LNCaP clone FGC (cell line): ENCODE measurements around the gene ITIH5.

ENCODE experiments used
- DNase-seq: peaks from one replicate; pipeline ENCODE4 v3.0.0-alpha.2; 2011; ENCODE audit warnings: low read depth
- H3K4me3 ChIP-seq: 2 replicates; pipeline ENCODE4 v1.5.1; 2011; ENCODE audit warnings: mild to moderate bottlenecking, low read depth, low read length, control low read depth
- TF ChIP-seq, protein P1 (sequence below): IDR thresholded peaks from 2 replicates; pipeline ENCODE4 v1.5.1; 2012; ENCODE audit warnings: mild to moderate bottlenecking; ENCODE audit not compliant: control insufficient read depth, insufficient read depth; ENCODE audit errors: extremely low read depth

Gene ITIH5

GRCh38 chr10:7585228-7585627, 81.5 kb downstream of the ITIH5 start:
- TF ChIP-seq, protein P1, sequence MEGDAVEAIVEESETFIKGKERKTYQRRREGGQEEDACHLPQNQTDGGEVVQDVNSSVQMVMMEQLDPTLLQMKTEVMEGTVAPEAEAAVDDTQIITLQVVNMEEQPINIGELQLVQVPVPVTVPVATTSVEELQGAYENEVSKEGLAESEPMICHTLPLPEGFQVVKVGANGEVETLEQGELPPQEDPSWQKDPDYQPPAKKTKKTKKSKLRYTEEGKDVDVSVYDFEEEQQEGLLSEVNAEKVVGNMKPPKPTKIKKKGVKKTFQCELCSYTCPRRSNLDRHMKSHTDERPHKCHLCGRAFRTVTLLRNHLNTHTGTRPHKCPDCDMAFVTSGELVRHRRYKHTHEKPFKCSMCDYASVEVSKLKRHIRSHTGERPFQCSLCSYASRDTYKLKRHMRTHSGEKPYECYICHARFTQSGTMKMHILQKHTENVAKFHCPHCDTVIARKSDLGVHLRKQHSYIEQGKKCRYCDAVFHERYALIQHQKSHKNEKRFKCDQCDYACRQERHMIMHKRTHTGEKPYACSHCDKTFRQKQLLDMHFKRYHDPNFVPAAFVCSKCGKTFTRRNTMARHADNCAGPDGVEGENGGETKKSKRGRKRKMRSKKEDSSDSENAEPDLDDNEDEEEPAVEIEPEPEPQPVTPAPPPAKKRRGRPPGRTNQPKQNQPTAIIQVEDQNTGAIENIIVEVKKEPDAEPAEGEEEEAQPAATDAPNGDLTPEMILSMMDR, result no peak
- no peak for DNase-seq
- H3K4me3 ChIP-seq, result no peak overlapping the region

GRCh38 chr10:7583626-7584025, 83.1 kb downstream of the ITIH5 start:
- H3K4me3 ChIP-seq, result no peak overlapping the region
- TF ChIP-seq, protein P1, result no peak
- DNase-seq, result no peak

- H3K4me3 ChIP-seq, result no peak overlapping the region
- TF ChIP-seq, protein P1, result no peak
- no peak for DNase-seq
Measured at GRCh38 chr10:7580520-7580919, 86.2 kb downstream of the ITIH5 start.

- H3K4me3 ChIP-seq, result no peak overlapping the region
- TF ChIP-seq, protein P1, result no peak
- no peak for DNase-seq
Measured at GRCh38 chr10:7579681-7580080, 87.1 kb downstream of the ITIH5 start.

DNA sequence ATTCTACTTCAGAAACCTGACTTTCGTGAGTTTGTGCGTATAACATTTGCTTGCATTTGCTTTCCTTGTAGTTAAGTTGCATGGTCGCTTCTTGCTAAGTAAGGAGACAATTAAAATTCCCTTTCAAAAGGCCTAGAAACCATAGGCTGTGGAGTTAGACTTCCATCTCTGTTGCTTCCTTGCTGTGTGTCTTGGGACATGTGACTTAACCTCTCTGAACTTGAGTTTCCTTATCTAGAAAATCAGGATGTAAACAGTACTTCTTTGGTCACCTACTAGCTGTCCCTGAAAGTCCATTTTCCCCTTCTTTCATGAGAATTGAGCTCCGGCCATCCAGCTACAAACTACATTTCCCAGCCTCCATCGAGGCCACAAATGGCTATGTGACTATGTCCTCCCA, 89.2 kb downstream of the ITIH5 start:
- TF ChIP-seq, protein P1, result no peak
- H3K4me3 ChIP-seq, result no peak overlapping the region
- DNase-seq, result no peak

- no peak overlapping the region for H3K4me3 ChIP-seq
- TF ChIP-seq, protein P1, result no peak
- DNase-seq, result no peak
Measured at GRCh38 chr10:7577176-7577575, 89.6 kb downstream of the ITIH5 start.

- H3K4me3 ChIP-seq, result no peak overlapping the region
- TF ChIP-seq, protein P1, result no peak
- no peak for DNase-seq
Measured at GRCh38 chr10:7576340-7576739, 90.4 kb downstream of the ITIH5 start.
